Activated naive CD4-positive, alpha-beta T cell treated with anti-CD3 and anti-CD28 coated beads for 36 hours (primary cell): ENCODE results near the gene SORCS1. TPM values are rescaled to one million over a fixed set of nuclear protein-coding genes. Genes with fewer than 3 reads are reported as not detected.

Source experiments
- CTCF ChIA-PET: fragments of 350-600 bp; sonication (Branson Sonifier 250); formaldehyde crosslinking; loops from one replicate; lab custom pipeline; 2021; ENCODE audit warnings: antibody characterized with exemption; lab: Charles Lee
- DNase-seq: peaks from one replicate; pipeline ENCODE4 v3.0.0-alpha.2; 2020
- H3K27ac Mint-ChIP-seq: one replicate; pipeline ENCODE4 v1.8.0; 2021; ENCODE audit warnings: mild to moderate bottlenecking, mixed read lengths
- H3K27me3 Mint-ChIP-seq: one replicate; pipeline ENCODE4 v1.8.0; 2021; ENCODE audit warnings: low read depth, mixed read lengths
- H3K36me3 Mint-ChIP-seq: one replicate; pipeline ENCODE4 v1.8.0; 2021; ENCODE audit warnings: low read depth, mixed read lengths
- H3K4me1 Mint-ChIP-seq: one replicate; pipeline ENCODE4 v1.8.0; 2021; ENCODE audit warnings: low read depth, mixed read lengths
- H3K4me3 Mint-ChIP-seq: one replicate; pipeline ENCODE4 v1.8.0; 2021; ENCODE audit warnings: mild to moderate bottlenecking, moderate library complexity, mixed read lengths
- H3K9me3 Mint-ChIP-seq: one replicate; pipeline ENCODE4 v1.8.0; 2021; ENCODE audit warnings: mixed read lengths
- intact Hi-C: fragments of 100-400 bp; cut with micrococcal nuclease; formaldehyde crosslinking; loops from one replicate; pipeline ENCODE4 v1.15.1; 2023
- total RNA-seq, 2 experiments: library from RNA; stranded (reverse); gene quantifications; one replicate each; pipeline ENCODE4 v1.2.3, GENCODE V29; 2021

Gene SORCS1
- total RNA-seq, 2 experiments from 2014 or later: not detected

DNA sequence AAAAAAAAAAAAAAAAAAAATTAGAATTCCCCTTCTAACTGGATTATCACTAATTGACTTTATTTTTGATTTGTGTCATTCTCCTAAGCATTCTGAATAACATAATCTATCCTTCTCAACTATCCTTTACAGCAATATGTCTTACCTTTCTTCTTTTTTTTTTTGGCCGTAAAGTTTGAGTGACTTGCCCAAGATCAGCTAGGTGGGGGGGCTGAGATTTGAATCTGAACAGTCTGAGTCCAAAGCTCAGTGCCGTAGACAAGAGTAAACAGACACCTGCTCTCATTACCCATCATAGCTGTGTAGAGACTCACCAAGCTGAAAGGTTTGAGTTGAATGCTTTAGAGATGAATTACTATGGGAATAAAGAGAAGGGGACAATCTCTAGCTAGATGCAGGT is 192.1 kb downstream of the SORCS1 start:
- no peaks in the 10 kb centered on the region for H3K4me1 Mint-ChIP-seq
- no peak overlapping the region for H3K4me3 Mint-ChIP-seq
- CTCF ChIA-PET: interaction anchor here (0.6 kb wide), 1 partner anchor 656 kb away, joined by 3 read pairs; no protein-coding TSS in a partner anchor
- H3K9me3 Mint-ChIP-seq: peaks cover 12% of the 10 kb centered on the region
- H3K27me3 Mint-ChIP-seq: no peaks in the 10 kb centered on the region
- no peaks in the 10 kb centered on the region for H3K36me3 Mint-ChIP-seq
- DNase-seq: no peak
- intact Hi-C loops: no loop called here
- no peak overlapping the region for H3K27ac Mint-ChIP-seq

GRCh38 chr10:106971411-106971831 is 193.1 kb downstream of the SORCS1 start:
- no peak for DNase-seq
- peaks cover 4% of the 10 kb centered on the region for H3K9me3 Mint-ChIP-seq
- intact Hi-C loops: no loop called here
- H3K27me3 Mint-ChIP-seq: no peaks in the 10 kb centered on the region
- H3K4me3 Mint-ChIP-seq: no peak overlapping the region
- H3K36me3 Mint-ChIP-seq: no peaks in the 10 kb centered on the region
- H3K4me1 Mint-ChIP-seq: no peaks in the 10 kb centered on the region
- no peak overlapping the region for H3K27ac Mint-ChIP-seq
- CTCF ChIA-PET: no interaction called here

GRCh38 chr10:106967452-106967851 is 197.1 kb downstream of the SORCS1 start:
- DNase-seq: no peak
- no peaks in the 10 kb centered on the region for H3K36me3 Mint-ChIP-seq
- intact Hi-C loops: no loop called here
- H3K4me3 Mint-ChIP-seq: no peak overlapping the region
- peaks cover 5% of the 10 kb centered on the region for H3K9me3 Mint-ChIP-seq
- no peaks in the 10 kb centered on the region for H3K4me1 Mint-ChIP-seq
- CTCF ChIA-PET: interaction anchor here (0.6 kb wide), 1 partner anchor 1184 kb away, joined by 4 read pairs; no protein-coding TSS in a partner anchor
- H3K27me3 Mint-ChIP-seq: no peaks in the 10 kb centered on the region
- H3K27ac Mint-ChIP-seq: no peak overlapping the region

DNA sequence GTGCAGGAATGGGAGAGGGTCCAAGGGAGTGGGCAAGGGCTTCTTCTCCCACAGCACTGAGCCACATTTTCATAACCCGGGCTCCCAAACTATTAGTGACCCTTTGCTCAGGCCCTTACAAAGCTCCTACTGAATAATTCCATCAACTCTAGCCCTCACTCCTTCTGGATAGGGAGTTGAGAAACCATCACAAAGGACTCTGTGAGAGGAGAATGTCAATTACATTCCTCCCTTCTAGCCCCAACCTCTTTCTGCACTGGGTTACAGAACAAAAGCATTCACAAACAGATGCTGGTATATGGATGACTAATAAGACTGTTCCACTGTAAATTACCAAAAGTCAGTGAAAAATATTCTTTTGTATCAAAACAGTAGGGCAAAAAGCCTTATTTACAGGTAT is 203.7 kb downstream of the SORCS1 start:
- Mint-ChIP-seq H3K27me3 (no peaks in the 10 kb centered on the region), H3K27ac (no peak overlapping the region), H3K4me1 (no peaks in the 10 kb centered on the region), H3K4me3 (no peak overlapping the region), H3K36me3 (no peaks in the 10 kb centered on the region), H3K9me3 (peaks cover 5% of the 10 kb centered on the region)
- intact Hi-C loops: no loop called here
- CTCF ChIA-PET: no interaction called here
- no peak for DNase-seq

GRCh38 chr10:106959521-106959920 is 205.0 kb downstream of the SORCS1 start:
- intact Hi-C loops: no loop called here
- H3K36me3 Mint-ChIP-seq: no peaks in the 10 kb centered on the region
- no peaks in the 10 kb centered on the region for H3K4me1 Mint-ChIP-seq

GRCh38 chr10:106958589-106959361 is 205.7 kb downstream of the SORCS1 start:
- no peak overlapping the region for H3K4me3 Mint-ChIP-seq
- peaks cover 5% of the 10 kb centered on the region for H3K9me3 Mint-ChIP-seq
- no peak for DNase-seq
- H3K27ac Mint-ChIP-seq: no peak overlapping the region
- CTCF ChIA-PET: no interaction called here
- H3K36me3 Mint-ChIP-seq: no peaks in the 10 kb centered on the region
- no peaks in the 10 kb centered on the region for H3K27me3 Mint-ChIP-seq
- H3K4me1 Mint-ChIP-seq: no peaks in the 10 kb centered on the region
- intact Hi-C loops: no loop called here

More at GRCh38 chr10:106959521-106959920, 205.0 kb downstream of the SORCS1 start:
- no peak for DNase-seq
- peaks cover 5% of the 10 kb centered on the region for H3K9me3 Mint-ChIP-seq
- H3K4me3 Mint-ChIP-seq: no peak overlapping the region
- H3K27ac Mint-ChIP-seq: no peak overlapping the region
- no peaks in the 10 kb centered on the region for H3K27me3 Mint-ChIP-seq
- CTCF ChIA-PET: no interaction called here

DNA sequence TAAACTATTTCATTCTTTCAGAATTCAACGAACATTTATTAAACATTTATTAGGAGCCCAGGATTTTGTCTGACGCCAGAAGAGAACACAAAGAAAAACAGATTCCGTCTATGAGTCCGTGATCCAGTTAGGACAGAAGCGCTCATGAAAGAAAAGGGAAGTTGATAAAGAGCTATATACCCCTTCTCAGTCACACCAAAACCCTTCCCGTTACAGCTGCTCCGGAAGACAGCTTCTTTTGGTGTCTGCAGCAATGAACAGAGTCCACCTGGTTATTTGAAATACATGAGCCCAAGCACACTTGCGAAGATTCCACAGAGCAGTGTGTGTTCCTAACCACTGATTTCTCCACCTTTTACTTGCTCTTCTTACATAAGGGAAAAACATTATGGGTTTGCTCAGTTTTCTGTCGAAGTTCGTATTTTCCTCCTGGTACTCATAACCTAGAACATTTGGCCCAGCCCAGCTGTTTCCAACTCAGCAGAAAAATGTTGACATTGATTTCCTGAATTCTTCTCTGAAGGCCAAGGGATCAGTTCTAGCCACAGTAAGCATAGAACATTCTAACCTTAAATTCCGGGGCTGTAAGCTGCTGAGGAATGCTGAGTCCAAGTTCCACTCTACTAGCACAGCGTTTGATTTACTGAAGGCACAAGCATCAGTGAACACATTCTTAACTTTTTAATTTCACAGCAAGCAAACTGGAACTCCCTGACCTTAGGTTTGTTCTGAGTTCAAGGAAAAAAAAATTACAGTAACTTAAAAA is 206.5 kb downstream of the SORCS1 start:
- Mint-ChIP-seq H3K27ac (no peak overlapping the region), H3K36me3 (no peaks in the 10 kb centered on the region), H3K4me1 (no peaks in the 10 kb centered on the region), H3K4me3 (no peak overlapping the region), H3K27me3 (no peaks in the 10 kb centered on the region), H3K9me3 (peaks cover 5% of the 10 kb centered on the region)
- intact Hi-C loops: no loop called here
- CTCF ChIA-PET: no interaction called here
- DNase-seq: no peak

- Mint-ChIP-seq H3K4me3 (no peak overlapping the region), H3K27me3 (no peaks in the 10 kb centered on the region), H3K36me3 (no peaks in the 10 kb centered on the region), H3K27ac (no peak overlapping the region), H3K9me3 (no peaks in the 10 kb centered on the region), H3K4me1 (no peaks in the 10 kb centered on the region)
- intact Hi-C loops: no loop called here
- DNase-seq: no peak
- CTCF ChIA-PET: no interaction called here
Observed at GRCh38 chr10:106956216-106956915, 208.1 kb downstream of the SORCS1 start.

DNA sequence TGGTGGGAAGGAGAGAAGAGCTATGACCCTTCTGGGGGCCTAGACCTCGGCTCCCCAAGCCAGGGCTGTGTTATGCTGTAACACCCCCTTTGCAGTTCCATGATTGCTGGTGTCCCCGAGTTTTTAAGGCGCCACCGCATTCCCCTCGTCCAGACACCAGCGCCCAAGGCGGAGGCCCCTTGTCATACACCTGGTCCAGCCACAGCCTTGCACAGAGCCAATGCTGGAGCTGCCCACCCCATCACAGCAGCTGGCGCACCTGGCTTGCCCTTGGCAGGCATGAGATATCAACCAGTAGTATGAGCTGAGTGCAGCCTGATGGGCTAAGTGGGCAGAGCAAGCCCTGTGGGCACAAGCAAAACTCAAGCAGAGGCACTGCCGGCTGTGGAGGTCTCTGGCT is 209.4 kb downstream of the SORCS1 start:
- DNase-seq: no peak
- Mint-ChIP-seq H3K36me3 (no peaks in the 10 kb centered on the region), H3K4me1 (no peaks in the 10 kb centered on the region), H3K27me3 (no peaks in the 10 kb centered on the region), H3K9me3 (peaks cover under 1% of the 10 kb centered on the region), H3K27ac (no peak overlapping the region), H3K4me3 (no peak overlapping the region)
- intact Hi-C loops: no loop called here
- CTCF ChIA-PET: no interaction called here

- Mint-ChIP-seq H3K4me1 (no peaks in the 10 kb centered on the region), H3K27ac (no peak overlapping the region), H3K4me3 (no peak overlapping the region), H3K27me3 (no peaks in the 10 kb centered on the region), H3K9me3 (peaks cover 3% of the 10 kb centered on the region), H3K36me3 (no peaks in the 10 kb centered on the region)
- DNase-seq: no peak
- intact Hi-C loops: no loop called here
- CTCF ChIA-PET: no interaction called here
Observed at GRCh38 chr10:106952033-106952432, 212.5 kb downstream of the SORCS1 start.

DNA sequence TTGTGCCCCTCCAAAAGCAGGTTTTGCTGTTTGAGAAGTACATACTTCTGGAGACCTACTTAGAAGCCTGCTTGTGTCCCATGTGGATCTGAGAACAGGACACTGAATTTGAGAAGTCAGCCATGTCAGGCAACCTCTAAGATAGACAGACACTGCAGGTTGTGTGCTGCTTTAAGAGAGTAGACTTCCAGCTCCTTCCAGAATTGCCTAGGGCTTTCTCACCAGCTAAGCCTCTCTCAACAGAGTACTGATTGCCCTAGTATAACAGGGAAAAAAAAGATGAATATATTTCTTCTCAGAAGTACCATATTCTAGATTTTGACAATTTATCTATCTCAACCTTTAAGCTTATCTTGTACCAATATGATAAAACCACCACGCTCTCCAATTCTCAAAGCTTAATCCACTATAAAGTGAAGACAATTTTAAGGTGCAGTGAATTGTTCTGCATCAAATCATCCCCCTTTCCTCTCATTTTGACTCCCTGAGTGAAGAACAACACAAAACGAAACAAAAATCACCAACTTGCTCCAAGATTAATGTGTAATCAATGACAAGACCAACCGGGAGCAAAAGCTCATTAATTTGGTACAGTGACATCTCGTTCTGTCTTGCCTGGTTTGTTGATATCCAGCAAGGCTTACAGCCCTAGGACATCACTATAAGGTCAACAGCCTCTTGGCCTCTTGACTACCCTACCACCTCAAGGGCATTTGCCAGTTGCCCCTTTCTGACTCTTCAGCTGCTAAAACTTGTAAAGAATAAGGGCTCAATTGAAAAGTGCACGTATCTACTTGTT is 214.6 kb downstream of the SORCS1 start:
- CTCF ChIA-PET: no interaction called here

GRCh38 chr10:106947643-106948042 is 216.9 kb downstream of the SORCS1 start:
- intact Hi-C loops: no loop called here
- Mint-ChIP-seq H3K4me1 (no peaks in the 10 kb centered on the region), H3K36me3 (no peaks in the 10 kb centered on the region)

More for the DNA sequence above, 214.6 kb downstream of the SORCS1 start:
- Mint-ChIP-seq H3K4me1 (no peaks in the 10 kb centered on the region), H3K36me3 (no peaks in the 10 kb centered on the region), H3K27me3 (no peaks in the 10 kb centered on the region), H3K4me3 (no peak overlapping the region), H3K27ac (no peak overlapping the region), H3K9me3 (peaks cover 3% of the 10 kb centered on the region)
- DNase-seq: no peak
- intact Hi-C loops: no loop called here

More at GRCh38 chr10:106947643-106948042, 216.9 kb downstream of the SORCS1 start:
- CTCF ChIA-PET: no interaction called here
- Mint-ChIP-seq H3K4me3 (no peak overlapping the region), H3K27ac (no peak overlapping the region), H3K9me3 (peaks cover 3% of the 10 kb centered on the region), H3K27me3 (no peaks in the 10 kb centered on the region)
- DNase-seq: no peak
